SW480 (cell line): ENCODE results near the gene YBX1.
"Not testable (repeated sequence)": the region's sequence is repeated elsewhere in the genome, so short reads cannot be mapped to it uniquely, and the experiment has no call there.

Experiments
- DNase-seq: peaks from one replicate; pipeline ENCODE4 v3.0.0-alpha.2; 2016; ENCODE audit warnings: low spot score

YBX1 gene

GRCh38 chr1:42681741-42682483 is at the start of gene YBX1:
YBX1 (plus strand) TSS chr1:42682418; CDS start chr1:42682566, 148 bp downstream.
- peak; percentile 99 for DNase-seq

GRCh38 chr1:42639116-42639515 is 43.1 kb upstream of the YBX1 start:
- no peak for DNase-seq

- no peak for DNase-seq
Measured at GRCh38 chr1:42646056-42646455, 36.2 kb upstream of the YBX1 start.

- DNase-seq = peak; percentile 11
Measured at GRCh38 chr1:42657201-42657600, 25.0 kb upstream of the YBX1 start.

GRCh38 chr1:42657981-42658876 is 24.0 kb upstream of the YBX1 start, which contains the start of gene PPIH:
PPIH (plus strand) TSS chr1:42658423; CDS start chr1:42658447, 24 bp downstream.
- DNase-seq = peak; percentile 92

DNA sequence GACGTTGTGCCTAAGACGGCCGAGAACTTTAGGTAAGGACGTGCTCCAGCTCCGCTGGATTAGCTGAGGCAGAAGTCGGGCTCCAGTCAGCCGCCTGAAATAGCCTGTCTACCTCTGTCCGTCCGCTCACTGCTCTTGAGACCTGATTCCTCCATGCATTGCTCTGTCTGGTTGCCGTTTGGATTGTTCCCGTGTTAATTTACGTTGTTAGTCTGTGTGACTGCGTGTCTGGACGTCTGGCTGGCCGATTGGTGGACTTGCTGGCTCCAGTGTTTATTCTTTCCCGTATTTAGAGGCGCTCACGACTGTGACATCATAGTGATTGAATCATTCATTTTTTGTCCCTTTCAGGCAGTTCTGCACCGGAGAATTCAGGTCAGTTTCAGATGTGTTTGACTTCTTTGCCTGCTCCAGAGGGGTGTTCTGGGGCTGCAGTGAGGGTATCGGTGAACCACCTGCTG is 23.3 kb upstream of the YBX1 start:
- peak; percentile 35 for DNase-seq

DNA sequence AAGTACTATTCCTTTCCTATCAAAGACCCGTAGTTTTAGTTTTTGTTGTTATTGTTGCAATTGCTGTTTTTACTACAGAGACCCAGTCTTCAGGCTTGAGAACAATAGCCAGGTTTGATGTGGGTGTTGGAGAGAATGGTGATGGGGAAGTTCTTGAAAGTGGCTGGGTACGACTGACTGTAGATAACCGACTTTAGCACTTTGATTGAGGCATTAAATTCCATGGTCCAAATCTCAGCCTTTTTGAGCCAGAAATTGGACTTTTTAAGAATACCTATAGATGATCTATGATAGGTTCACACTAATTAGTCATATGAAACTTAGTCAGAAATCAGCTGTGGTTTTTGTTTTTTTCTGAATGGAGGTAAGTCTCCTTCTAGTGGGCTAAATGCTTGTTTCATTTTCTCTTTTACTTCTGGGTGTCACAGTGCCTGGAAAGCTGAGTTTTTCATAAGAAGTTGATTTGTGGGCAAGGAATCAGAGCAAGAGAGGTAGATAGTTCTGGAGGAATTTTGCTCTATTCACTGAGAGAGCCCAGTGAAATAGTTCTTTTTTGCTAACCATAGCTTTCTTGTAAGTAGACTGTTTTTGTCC is 21.2 kb upstream of the YBX1 start:
- DNase-seq = no peak

- DNase-seq = no peak
Measured at GRCh38 chr1:42669936-42670335, 12.3 kb upstream of the YBX1 start.

- DNase-seq = no peak
Measured at GRCh38 chr1:42670425-42670824, 11.8 kb upstream of the YBX1 start.

DNA sequence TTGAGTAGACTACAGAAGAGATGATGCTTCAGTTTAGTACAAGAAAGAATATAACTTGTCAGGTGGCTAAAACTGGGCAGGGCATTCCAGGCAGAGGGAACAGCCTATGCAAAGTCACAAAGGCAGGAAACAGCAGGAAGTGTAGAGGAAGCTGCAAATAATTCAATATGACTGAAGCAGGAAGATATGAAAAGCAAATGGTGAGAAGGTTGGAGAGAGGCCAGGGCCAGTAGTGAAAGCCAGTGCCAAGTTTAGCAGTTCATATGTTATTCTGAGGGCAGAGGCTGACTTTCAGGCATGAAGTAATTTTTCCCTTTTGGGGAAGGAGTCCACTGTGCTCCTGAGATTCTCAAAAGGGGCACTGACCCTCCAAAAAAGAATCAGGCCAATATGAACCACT is 8.0 kb upstream of the YBX1 start:
- DNase-seq = no peak

DNA sequence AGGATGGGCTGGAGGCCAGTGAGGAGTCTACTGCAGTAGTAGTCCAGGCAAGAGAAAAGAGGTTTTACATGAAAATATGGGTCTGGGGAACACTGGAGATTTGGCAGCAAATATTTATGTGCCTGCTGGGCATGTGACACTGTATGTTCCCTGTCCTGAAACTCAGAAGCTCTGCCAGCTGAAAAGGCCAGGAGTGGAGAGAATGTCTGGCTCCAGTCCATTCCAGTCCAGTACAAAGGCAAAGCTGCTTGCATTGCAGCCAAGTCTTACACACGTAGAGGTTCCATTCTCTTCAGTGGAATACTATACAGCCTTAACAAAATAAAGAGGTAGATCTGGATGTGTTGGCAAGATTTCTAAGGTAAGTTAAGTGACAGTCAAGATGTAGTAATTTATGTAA is 7.5 kb upstream of the YBX1 start:
- no peak for DNase-seq

GRCh38 chr1:42675467-42675866 is 6.8 kb upstream of the YBX1 start:
- no peak for DNase-seq

DNA sequence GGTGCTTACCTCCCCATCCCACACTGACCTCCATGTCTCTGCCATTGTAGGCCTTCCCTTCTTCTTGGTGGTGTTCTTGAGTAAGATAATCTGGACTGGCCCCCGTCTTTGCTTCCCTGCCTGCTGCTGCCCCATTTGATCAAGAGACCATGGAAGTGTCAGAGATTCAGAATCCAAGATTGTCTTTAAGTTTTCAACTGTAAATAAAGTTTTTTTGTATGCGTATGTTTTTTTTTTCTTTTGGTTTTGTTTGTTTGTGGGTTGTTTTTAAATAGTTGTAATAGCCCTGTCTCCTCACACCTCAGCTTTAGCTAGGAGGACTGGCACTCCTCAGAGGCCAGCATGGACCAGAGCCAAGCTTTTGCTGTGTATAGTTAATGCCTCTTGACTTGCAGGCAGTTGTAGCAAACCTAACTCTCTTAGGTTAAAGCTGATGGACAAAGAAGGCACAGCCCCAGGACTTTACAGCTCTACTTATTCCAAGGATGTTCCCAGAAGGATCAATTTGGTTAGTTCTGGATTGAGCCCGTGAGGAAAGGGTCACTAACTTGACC is 5.6 kb upstream of the YBX1 start:
- no peak for DNase-seq

- DNase-seq = no peak
Measured at GRCh38 chr1:42679364-42679983, 2.7 kb upstream of the YBX1 start.

- DNase-seq = no peak
Measured at GRCh38 chr1:42680055-42680454, 2.2 kb upstream of the YBX1 start.

- DNase-seq = peak; percentile 46
Measured at GRCh38 chr1:42680921-42681683, 1.1 kb upstream of the YBX1 start.

DNA sequence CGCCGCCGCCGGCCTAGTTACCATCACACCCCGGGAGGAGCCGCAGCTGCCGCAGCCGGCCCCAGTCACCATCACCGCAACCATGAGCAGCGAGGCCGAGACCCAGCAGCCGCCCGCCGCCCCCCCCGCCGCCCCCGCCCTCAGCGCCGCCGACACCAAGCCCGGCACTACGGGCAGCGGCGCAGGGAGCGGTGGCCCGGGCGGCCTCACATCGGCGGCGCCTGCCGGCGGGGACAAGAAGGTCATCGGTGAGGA is 193 bp downstream of the YBX1 start:
- not testable (repeated sequence) for DNase-seq

GRCh38 chr1:42682739-42683531 is 717 bp downstream of the YBX1 start:
- DNase-seq = peak; percentile 79

DNA sequence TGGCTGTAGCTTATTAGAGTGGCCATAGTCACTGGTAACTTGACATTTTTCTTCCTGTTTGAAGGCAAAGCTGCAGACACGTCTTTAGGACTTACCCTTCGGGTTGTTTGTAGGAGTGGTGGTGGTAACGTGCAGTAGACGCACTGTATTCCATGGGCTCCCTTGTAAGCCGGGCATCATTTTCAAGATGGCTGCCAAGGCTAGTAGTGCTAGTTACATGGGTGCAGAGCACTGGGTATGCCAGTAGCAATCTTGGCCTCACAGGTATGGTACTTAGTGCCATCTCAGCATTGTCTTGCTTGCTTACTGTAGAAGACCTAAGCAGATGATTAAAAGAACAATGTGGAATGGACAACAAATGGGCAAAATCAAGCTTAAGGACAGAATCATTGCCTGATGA is 1.9 kb downstream of the YBX1 start:
- peak; percentile 39 for DNase-seq

DNA sequence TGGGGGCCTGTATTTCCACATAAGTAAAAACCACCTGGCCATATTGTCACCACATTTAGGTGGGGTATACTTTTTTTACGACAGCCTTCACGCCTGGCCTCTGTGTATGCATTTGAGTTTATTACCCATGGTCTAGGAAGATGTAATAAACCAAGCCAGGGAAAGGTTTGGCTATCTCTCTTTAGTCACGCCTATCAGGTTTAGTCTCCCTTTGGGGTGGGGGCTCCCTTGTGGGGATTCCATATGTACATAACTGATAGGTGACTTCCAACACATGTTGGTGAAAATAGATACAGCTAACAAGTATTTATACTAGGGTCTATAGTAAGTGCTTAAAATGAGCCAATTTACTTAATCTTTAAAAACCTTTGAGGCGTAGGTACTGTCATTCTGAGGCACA is 4.2 kb downstream of the YBX1 start:
- DNase-seq = no peak

GRCh38 chr1:42689912-42690311 is 7.7 kb downstream of the YBX1 start:
- no peak for DNase-seq
